Endometrium (tissue), 2 donors: ENCODE data around the gene ABL2.
A peak's percentile ranks its signal among the peaks of the same experiment; 100 is the strongest.

ENCODE experiments used
- FAIRE-seq: peaks from 2 replicates; lab custom pipeline; 2012; peaks lifted over from hg19 to GRCh38; lab: Jason Lieb, UNC
- donor health status: control.
- donor health status: control.

ABL2 gene

GRCh38 chr1:179092896-179093461, 136.5 kb downstream of the ABL2 start:
- FAIRE-seq: no peak

GRCh38 chr1:179091691-179092165, 137.7 kb downstream of the ABL2 start:
- FAIRE-seq: no peak

- FAIRE-seq: no peak
These were observed 138.6 kb downstream of the ABL2 start for GRCh38 chr1:179090923-179091322.

GRCh38 chr1:179090522-179090921, 139.0 kb downstream of the ABL2 start:
- no peak for FAIRE-seq

GRCh38 chr1:179089827-179090482, 139.5 kb downstream of the ABL2 start:
- FAIRE-seq: no peak

- FAIRE-seq: no peak
These were observed 141.8 kb downstream of the ABL2 start for GRCh38 chr1:179087665-179088064.

- no peak for FAIRE-seq
These were observed 145.9 kb downstream of the ABL2 start for GRCh38 chr1:179083533-179083932.

GRCh38 chr1:179082999-179083335, 146.5 kb downstream of the ABL2 start:
- FAIRE-seq: no peak

GRCh38 chr1:179082333-179082998, 147.0 kb downstream of the ABL2 start:
- FAIRE-seq: no peak

GRCh38 chr1:179081687-179082332, 147.7 kb downstream of the ABL2 start, which contains the start of gene TOR3A:
Gene TOR3A, plus strand, starts transcription at chr1:179082070. Its CDS starts 59 bp downstream, at chr1:179082129.
- FAIRE-seq: no peak

- FAIRE-seq: no peak
These were observed 148.4 kb downstream of the ABL2 start for GRCh38 chr1:179080866-179081686.

- FAIRE-seq: peak; percentile 74
These were observed 150.2 kb downstream of the ABL2 start for GRCh38 chr1:179079113-179079761.

- FAIRE-seq: no peak
These were observed 152.1 kb downstream of the ABL2 start for GRCh38 chr1:179077396-179077795.

GRCh38 chr1:179066471-179066870, 163.0 kb downstream of the ABL2 start:
- no peak for FAIRE-seq

GRCh38 chr1:179061360-179062282, 167.9 kb downstream of the ABL2 start:
- no peak for FAIRE-seq

- FAIRE-seq: no peak
These were observed 170.7 kb downstream of the ABL2 start for GRCh38 chr1:179058487-179059483.

- no peak for FAIRE-seq
These were observed 173.5 kb downstream of the ABL2 start for GRCh38 chr1:179055937-179056336.

- FAIRE-seq: no peak
These were observed 176.0 kb downstream of the ABL2 start for GRCh38 chr1:179053486-179053885.

GRCh38 chr1:179052776-179053175, 176.7 kb downstream of the ABL2 start:
- FAIRE-seq: no peak
